HG02981 (cell line): ENCODE measurements around the gene MAST4.

Source experiments
- ATAC-seq: cut with Tn5 transposase; IDR thresholded peaks from one replicate; pipeline ENCODE4 v1.9.1; 2021; ENCODE audit warnings: mild to moderate bottlenecking, moderate library complexity; ENCODE audit not compliant: unreplicated experiment

MAST4 gene

DNA sequence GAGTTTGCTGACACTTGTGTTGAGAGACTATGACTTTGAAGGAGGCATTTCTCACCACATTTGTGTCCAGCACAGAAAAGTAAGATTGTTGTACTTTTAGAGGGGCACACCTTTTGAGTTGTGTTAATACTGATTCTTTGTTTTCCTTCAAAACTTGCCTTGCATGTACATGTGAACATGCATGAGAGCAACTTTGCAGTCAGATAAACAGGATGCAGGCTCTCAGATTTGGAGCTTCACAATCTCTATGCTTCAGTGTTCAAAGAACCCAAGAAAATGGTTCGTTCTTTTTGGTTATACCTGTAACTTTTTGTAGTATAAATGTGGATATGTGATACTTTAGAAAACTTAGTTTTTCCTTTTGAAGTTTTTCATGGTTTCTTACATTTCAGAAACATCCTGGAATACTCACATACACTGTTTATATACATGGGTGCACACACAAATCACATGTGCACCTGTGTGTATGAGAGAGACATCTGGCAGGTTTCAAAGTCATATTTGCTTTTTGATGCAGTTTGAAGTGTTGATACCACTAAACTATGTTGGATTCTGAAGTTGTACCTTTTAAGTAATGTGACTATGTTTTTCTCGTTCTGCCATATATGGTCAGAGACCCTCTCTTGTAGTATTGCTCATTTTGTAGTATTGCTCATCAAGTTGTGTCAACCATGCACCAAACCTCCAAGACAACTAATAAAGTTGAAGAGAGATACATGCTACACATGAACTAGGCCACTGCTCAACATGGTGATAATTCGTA is 409.7 kb downstream of the MAST4 start:
- ATAC-seq, result no peak

GRCh38 chr5:67006500-67006848 is 410.3 kb downstream of the MAST4 start:
- no peak for ATAC-seq

- no peak for ATAC-seq
These were observed 412.8 kb downstream of the MAST4 start for GRCh38 chr5:67009028-67009427.

- no peak for ATAC-seq
These were observed 414.7 kb downstream of the MAST4 start for GRCh38 chr5:67010684-67011409.

DNA sequence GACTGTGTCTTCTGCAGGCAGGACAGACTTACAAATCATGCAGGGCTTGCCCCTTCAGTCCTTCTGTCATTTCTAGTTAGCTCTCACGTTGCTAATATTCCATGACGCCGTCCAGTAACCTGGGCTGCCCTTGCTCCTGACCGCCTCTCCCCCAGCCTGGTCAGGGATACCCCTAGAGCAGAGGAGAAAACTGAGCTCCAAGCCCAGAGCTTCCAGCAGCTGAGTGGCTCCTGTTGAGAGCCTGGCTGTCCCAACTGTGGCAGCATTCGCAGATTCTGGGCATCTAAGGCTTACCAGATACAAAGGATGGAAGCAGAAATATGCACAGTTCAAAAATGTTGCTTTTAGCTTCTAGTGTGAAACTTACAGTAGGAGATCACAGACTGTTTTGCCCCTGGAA is 415.2 kb downstream of the MAST4 start:
- no peak for ATAC-seq

GRCh38 chr5:67012171-67012570 is 416.0 kb downstream of the MAST4 start:
- ATAC-seq, result no peak

GRCh38 chr5:67013719-67014118 is 417.5 kb downstream of the MAST4 start:
- no peak for ATAC-seq

- ATAC-seq, result no peak
These were observed 418.0 kb downstream of the MAST4 start for GRCh38 chr5:67014191-67014590.

GRCh38 chr5:67014957-67015400 is 418.8 kb downstream of the MAST4 start:
- no peak for ATAC-seq

DNA sequence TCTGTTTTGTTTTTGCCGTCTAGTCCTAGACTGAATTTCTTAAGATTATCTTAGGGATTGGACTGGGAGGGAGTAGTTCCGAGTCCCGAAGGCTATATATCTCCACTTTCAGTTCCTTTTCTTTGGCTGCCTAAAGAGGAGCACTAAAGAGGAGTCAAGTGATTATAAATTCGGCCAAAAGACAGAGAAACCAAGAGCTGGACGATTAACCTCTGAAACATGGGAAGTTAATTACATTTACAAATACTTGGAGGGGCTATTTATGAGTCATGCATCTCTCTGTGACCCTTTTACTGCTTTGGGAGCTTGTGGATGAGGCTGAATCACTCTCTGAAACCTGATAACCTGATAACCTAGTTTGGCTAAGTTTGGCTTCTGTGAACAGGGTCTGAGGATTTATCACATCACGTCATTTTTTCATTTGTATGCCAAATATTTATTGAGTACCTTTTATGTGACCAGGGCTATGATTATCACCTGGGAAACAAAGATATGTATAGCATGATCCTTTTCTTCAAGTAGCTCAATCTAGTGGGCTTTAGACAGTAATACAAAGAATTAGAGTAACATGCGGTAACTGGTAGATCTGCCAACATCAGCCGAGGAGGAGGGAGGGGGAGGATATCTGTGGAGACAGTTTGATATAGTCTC is 419.5 kb downstream of the MAST4 start:
- ATAC-seq, result no peak

GRCh38 chr5:67019065-67019845 is 423.1 kb downstream of the MAST4 start:
- ATAC-seq, result no peak

GRCh38 chr5:67020096-67020615 is 424.0 kb downstream of the MAST4 start:
- ATAC-seq, result no peak

DNA sequence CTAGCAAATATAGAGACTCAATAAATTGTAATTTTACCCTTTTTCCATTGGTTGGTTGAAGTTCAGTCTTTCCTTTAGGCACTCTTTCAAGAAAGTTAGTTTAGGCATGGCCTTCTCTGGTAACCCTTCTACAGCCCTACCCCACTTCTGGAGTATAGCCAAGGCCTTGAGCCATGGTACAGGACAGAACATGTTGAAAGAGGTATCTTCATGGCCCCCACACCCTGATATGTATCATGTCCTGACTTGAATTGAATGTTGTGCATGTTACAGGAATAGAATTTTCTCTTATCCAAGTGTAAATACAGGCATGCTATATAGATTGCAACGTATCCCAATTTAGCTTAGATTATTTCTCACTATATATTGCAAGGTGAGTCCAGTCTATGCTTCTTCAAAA is 424.8 kb downstream of the MAST4 start:
- no peak for ATAC-seq

GRCh38 chr5:67021521-67021920 is 425.3 kb downstream of the MAST4 start:
- ATAC-seq, result peak; percentile 53

DNA sequence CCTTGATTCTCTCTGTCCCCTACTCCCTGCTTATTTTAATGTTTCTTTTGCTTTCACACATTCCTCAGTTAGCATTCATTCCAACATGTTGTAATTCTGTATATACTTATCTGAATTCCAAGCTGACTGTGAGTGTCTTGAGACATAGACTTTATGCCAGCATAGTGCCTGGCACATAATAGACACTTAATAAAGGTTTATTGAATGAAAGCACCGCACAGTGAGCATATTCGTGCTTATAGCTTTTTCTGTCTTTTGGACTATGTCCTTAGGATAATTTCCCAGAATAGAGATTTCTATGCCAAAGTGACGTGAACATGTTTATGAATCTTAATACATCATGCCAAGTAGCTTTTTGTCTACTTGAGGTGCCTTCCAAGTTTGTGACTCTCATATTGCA is 425.8 kb downstream of the MAST4 start:
- no peak for ATAC-seq

DNA sequence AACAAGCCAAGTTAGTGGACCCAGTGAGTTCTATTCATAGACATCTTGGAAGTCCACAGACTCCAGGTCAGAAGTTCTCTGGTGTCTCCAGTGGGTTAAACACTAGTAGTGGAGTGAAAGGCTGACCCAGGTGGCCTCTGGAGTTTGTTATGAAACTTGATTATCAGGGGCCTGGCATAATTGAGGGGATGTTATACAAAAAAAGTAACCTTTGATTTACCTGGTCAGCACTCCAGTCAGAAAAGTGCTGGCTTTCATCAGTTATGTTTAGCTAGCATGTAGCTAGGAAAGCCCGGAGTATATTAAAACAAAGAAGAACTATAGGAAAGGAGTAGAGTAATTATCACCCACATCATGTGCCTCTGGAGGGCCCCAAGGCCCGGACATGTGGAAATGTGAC is 429.3 kb downstream of the MAST4 start:
- ATAC-seq, result no peak

DNA sequence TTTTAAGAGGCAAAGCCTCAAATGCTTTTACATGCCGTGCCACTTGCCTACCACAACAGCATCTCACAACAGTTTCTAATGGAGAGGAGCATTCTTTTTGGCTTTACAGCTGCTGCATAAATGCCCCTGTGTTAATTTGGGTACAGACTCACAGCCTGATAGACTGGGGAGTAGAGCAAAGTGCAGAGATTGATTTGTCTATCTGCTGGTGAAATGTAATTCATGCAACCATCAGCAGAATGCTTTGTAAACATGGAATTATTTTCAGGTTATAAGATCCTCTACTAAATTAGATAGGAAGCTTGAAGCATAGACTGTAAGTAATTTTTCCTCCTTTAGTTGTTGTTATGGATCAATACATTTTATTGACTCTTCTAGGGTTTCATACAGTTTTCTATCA is 430.1 kb downstream of the MAST4 start:
- ATAC-seq, result no peak

- ATAC-seq, result no peak
These were observed 431.0 kb downstream of the MAST4 start for GRCh38 chr5:67027171-67027570.

DNA sequence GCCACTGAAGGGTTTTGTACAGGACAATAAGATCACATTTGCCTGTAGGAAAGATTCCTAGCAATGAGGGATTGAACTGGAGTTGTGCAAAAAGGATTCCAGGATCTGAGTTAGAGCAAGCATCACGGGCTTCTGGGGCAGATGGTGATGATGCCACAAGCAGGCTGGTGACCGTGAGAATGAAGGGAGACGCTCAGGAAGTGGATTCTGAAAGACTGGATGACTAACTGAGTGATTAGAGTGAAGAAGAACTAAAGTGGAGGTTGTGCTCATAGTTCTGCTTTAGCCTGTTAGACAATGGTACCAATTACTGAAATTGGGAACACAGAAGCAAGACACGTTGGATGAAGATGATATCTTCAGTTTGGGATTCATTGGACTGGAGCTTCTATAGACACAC is 432.2 kb downstream of the MAST4 start:
- no peak for ATAC-seq

- ATAC-seq, result no peak
These were observed 432.7 kb downstream of the MAST4 start for GRCh38 chr5:67028941-67029340.

DNA sequence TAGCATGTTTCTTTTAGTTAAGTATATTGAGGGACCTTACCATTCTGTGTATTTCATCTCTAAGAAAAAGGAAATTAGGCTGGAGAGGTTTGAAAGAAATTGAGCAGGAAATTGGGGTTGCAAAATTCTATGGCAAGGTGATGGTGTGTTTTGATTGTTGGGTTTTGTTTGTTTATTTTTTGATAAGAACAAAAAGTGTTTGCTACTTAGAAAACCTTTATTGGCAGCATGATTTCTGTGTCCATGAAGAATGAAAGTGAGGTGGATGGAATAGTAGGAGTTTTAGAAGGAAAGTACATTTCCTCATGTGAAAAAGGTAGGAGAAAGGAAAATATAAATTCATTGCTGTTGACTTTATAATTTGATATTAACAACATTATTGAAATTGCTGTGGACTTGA is 433.3 kb downstream of the MAST4 start:
- no peak for ATAC-seq
